T follicular helper cell (primary cell): ENCODE results near the gene CXCL5.
"Not testable (repeated sequence)": the region's sequence is repeated elsewhere in the genome, so short reads cannot be mapped to it uniquely, and the experiment has no call there.

ENCODE experiments used
- DNase-seq: peaks from one replicate; pipeline ENCODE4 v3.0.0-alpha.2; 2020; ENCODE audit warnings: low read depth

The CXCL5 gene

DNA sequence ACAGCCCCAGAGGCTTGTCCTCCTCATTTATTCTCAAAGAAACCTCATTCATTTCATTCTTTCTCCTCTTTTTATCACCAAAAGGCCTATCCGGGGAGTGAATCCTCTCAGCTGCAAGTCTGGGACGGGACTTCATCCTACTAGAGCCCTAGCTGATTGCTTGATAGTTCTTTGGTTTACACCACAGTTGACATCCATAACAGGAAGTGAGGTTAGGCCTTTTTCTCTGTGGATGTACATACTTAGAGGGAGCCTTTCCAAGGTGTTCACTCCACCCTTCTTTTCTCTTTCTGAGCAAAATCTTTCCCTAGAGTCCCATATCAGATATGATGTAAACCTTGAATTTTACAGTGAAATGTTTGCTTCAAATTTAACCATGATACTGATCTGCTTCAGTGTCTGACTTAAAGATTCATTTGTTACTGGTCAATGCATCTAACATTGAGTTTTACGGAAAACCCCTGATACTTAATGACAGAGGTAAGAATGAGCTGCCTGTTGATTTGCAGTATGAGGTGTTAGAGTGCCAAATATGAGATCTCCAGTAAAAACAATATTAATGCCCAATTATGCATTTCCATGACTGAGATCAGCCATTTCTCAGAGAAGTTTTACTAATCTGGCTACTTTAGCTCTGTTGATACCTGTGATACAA, 16.8 kb upstream of the CXCL5 start:
- no peak for DNase-seq

DNA sequence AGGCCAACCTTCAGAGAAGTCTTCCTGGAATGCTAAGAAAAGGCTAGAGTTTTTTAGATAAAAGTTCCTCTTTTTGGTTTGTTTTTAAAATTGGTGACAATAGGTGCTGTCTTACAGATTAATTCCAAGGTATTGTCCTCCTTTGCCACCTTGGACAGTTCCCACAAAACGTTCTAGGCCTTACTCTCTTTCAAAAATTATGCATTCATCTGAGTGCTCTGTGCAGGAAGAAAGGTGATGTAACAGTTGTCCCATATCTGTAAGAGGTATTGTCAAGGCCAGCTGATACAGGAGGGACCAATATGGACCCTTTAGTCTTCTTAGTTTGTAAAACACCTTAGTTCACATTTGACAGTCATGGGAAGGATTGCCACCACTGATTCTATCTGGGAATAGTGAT, 15.9 kb upstream of the CXCL5 start:
- DNase-seq: no peak

DNA sequence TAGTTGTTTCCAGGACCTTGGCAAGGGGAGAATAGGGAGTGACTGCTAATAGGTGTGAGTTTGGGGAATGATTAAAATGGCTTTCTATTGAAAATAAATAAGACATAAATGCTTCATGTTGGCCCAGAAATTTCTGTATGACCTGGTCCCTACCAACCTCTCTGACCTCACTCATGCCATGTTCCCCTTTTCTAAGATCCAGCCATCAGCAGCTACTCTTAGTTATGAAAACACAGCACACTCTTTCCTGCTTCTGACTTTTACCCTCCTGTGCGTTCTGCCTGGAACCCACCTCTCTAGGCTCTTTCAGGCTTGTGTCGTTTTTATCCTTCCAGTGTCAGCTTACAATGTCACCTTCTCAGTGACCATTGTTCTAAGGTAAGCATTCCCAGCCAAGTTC, 14.8 kb upstream of the CXCL5 start:
- no peak for DNase-seq

DNA sequence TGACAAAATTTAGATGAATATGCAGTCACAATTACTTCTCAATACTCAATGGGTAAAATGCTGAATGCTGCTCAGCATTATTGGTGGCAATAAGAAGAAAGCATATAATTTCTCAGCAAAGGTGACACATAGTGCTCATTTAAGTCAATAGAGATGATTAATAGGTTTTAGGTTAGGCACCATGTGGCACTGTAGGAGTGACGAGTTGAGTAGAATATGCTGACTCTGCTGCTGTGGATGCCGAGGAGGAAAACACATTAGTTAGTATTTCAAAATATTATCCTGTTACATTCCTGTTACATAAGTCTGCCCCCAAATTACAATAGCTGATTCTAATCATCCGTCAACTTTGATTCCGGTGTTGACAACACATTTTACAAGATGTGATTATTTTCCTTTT, 13.7 kb upstream of the CXCL5 start:
- no peak for DNase-seq

DNA sequence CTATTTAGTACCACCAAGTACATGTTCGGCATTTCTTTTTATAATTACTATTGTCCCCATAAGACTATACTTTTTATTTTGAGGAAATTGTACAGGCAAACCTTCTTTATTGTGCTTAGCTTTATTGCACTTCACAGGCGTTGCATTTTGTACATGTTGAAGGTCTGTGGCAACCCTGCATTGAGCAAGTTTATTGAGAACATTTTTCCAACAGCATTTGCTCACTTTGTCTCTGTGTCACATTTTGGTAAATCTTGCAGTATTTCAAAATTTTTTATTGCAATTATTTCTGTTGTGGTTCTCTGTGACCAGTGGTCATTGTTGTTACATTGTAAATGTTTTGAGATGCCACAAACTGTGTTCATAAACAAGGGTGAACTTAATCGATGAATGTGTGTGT, 10.8 kb upstream of the CXCL5 start:
- no peak for DNase-seq

DNA sequence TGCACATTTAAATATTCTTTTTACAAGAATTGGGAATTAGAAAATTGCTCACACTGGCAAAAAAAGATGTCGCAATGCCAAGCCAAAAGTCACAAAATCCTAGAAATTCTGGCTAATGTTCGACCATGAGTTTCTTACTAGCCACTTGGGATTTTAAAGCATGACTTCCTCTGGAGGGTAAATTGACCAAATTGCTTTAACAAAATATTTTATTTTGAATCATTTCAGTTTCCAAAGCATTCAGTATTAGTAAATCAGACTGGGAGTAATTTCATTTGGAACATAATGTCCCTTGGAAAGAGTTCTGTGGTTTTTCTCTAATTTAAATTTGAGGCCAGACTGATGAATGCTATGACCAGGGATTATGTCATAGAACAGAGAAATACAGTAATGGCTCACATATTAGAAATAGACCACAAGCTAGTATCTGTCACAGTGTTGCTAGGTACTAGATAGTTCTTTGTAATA, 7.6 kb upstream of the CXCL5 start:
- no peak for DNase-seq

DNA sequence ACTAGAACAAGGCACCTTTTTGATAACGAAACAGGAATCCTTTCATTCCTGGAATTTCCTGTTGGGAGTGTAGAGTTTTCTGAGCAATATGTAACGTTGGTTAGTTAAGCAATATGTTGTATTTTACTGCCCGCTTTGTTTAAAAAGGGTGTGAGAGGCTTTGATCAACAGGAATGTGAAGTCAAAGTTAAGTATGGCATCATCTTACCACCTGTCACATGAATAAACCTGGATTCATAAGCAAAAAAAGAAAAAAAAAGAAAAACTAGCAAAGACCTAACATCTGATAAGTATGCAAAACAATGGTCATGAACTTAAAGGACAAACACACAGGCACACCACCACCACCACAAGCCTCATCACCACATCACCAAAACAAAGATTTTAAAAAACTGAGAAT, 7.1 kb upstream of the CXCL5 start:
- DNase-seq: no peak

DNA sequence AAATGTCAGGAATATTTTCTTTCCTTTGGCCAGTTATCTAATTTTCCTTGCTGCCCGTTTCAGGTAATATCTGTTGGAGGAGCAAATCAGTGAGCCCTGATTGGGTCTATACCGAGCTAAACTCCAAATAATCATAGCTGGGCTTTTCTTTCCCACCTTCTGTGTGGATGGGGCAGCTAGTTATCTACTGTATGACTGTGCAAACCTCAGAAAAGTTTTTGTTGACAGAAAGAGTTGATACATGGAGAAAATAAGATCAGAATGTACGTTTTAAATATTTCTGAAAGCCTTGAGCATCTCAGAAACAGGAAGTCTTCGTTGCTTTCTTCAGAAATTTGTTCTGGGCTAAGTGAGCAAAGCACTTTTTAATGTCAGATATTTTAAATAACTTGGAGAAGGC, 6.2 kb upstream of the CXCL5 start:
- DNase-seq: no peak

DNA sequence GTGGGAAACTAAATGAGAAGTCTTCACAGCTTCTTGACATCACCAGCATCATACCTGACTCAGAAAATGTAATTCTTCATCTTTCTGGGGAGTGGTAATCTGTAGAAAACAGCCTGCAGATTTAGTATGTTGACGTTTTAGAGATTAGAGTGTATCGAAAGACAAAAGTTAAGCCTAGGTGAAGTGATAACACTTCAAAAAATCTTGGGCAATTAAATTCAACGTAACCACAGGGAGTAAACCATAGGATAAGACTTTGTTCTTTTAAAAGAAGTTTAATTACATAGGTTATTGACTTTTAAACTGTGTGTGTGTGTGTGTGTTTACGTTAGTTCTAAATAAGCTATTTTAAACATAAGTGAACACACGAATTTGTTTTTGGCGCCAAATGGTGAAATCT, 1.8 kb upstream of the CXCL5 start:
- DNase-seq: no peak

DNA sequence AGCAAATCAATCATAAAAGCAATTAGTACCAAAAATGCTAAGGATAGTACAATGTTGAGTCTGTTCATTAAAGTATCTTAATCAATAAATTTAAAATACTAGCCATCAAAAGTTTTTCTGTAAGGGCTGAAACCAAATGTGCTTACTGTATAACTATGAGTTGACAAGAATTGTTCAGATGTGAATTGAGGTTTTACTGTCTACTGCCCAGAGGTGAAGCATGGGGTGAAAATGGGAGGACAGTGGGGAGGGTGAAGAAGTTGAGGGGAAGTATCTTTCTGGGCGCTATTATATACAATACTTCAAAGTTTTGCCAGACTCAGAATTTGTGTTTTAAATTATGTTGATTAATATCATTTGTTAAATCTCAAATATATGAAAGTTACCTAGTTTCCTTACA, 6.4 kb downstream of the CXCL5 start:
- no peak for DNase-seq

DNA sequence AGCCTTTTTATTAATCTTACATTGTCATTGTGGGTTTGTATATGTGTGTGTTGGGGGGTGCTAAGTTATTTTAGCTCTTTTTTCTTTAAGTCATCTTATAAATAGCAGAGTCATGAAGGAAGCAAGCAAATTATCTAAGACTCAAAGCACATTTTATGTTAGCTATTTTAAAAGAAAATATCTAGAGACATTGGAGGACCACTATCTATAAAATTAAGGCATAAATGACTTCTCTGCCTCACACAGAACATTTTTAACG, 6.8 kb downstream of the CXCL5 start:
- DNase-seq: no peak

DNA sequence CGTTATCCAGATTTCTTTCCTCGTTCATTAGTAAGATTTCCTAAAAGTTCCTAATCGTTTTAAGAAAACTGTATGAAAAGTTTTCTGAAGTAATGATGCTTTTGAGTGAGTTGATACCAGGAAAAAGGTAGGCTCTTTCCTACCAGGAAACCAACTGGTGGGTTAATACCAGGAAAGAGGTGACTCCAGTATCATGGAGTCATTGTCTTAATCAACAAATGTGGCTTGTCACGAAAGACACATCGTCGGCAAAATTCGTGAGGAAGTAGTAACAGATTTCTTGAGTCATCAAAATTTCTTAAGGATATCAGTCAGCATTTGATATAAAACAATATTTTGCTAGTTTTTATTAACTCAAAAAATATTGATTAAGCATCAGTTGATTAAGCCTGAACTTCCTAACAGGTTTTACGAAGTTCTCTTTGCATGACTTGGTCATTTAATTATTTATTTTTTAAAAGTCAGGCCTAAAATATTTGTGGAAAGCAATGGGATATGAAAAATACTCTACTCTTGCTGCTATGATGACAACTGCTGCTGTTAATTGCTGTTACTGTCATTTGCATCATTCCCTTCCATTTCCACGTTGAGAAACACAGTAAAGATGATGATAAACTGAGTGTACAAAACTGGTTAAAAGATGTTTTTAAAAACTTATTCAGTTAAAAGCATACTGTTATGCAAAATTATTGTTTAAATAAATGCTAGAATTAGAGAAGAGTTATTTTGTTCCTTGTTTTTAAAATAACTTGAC, 7.3 kb downstream of the CXCL5 start:
- no peak for DNase-seq

DNA sequence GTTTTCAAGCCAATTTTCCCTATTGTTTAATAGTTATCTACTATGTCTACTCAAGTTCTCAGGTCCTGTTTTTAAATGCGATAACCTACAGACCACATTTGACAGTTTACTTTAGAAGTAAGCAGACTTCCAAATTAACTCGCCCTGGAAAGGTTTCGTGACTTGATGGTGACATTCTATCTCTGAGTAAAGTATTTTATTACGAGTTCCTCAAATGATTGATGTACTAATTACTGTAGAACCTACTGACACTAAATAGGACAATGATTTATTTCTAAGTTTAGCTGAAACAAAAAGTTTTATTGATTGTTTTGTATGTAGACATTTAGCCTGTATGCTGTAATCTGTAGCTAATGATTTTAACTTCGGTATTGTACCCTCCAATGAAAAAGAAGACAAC, 8.5 kb downstream of the CXCL5 start:
- no peak for DNase-seq

DNA sequence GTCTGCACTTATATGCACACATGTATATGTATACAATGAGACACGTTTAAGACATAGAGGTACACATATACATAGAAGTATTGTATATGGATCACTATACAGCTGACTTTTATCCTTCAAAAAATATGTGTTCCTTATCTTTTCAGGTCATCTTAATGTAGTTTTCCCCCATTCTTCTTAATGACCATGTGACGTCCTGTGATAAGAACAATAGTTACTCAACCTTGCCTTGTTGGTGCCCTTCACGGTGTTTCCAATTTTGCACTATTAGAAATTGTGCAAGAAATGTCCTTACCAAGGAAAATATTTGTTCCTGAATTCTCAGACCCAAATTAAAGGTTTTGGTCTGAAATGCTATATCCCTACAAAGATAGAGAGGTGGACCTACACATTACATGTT, 9.4 kb downstream of the CXCL5 start:
- DNase-seq: no peak

DNA sequence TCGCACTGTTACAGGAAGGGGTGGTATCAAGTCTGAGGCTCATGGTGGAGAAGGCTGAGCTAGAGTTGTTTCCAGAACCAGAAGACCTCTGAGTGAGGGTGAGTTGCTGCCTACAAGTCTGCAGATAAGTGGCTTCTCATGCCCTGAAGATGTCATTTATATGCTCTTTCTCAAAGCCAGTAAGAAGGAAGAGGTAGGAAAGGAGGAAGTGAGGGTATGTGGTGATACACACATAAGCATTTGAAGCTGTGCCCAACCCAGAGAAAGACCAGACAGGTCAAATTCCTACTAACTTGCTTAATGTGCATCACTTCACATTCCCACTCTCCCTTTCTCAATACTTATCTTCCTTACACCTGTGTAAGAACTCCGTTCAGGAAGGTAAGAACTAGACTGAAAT, 10.4 kb downstream of the CXCL5 start, which contains the start of gene PPBP:
Gene PPBP, minus strand, starts transcription at position 130 of the 400 bp plus-strand sequence. Its CDS starts 87 bp downstream, at position 43.
- DNase-seq: no peak

DNA sequence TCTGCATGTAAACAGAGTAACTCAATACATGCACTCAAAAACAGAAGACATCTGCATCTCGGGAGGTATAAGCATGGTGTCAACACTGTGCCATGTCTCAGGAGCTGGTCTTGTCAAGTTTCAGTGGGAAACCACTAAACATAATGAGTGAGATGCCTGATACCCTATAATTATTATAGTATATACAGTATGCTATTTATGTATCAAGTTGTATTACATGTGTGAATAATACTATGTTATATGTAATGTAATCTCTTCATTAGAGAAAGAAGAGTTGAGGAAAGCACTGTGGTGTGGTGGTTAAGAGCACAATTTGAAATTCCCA, 13.0 kb downstream of the CXCL5 start:
- DNase-seq: no peak

DNA sequence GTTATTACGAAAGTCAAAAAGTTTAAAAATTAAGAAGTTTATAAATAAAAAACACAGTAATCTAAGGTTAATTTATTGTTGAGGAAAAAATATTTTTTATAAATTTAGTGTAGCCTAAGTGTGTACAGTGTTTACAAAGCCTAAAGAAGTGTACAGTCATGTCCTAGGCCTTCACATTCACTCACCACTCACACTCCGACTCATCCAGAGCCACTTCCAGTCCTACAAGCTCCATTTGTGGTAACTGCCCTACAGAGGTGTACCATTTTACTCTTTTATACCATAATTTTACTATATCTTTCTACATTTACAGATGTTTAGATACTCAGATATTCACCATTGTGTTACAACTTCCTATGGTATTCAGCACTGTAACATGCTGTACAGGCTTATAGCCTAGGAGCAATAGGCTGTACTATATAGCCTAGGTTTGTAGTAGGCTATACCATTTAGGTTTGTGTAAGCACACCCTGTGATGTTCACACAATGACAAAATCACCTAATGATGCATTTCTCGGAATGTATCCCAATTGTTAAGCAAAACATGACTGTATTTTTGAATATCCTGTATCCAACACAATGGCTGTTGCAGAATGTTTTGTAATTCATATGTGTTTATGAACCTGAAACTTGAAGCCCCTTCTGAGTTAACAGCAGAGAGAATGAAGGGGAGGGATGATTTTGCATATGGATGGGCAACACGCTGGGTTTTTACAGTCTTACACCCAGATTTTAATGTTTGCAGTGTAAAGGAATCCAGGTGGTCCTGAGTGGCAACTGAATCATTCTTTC, 13.5 kb downstream of the CXCL5 start:
- DNase-seq: no peak

DNA sequence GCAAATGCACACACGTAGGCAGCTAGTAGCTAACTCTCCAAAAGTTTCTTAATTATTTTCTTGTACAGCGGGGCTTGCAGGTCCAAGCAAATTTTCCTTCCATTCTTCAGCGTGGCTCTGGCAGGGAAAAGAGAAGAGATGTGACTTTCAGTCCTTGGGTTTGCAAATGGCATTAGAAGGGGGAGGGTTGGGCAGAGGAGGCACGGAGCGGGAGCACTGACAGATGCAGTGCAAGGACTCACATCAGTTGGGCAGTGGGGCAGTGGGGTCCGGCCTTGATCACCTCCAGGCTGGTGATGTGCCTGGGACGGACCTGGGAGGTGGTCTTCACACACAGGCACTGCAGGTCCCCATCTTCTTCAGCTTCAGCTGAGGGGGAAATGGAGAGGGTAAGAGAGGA, 17.3 kb downstream of the CXCL5 start:
- DNase-seq: not testable (repeated sequence)

DNA sequence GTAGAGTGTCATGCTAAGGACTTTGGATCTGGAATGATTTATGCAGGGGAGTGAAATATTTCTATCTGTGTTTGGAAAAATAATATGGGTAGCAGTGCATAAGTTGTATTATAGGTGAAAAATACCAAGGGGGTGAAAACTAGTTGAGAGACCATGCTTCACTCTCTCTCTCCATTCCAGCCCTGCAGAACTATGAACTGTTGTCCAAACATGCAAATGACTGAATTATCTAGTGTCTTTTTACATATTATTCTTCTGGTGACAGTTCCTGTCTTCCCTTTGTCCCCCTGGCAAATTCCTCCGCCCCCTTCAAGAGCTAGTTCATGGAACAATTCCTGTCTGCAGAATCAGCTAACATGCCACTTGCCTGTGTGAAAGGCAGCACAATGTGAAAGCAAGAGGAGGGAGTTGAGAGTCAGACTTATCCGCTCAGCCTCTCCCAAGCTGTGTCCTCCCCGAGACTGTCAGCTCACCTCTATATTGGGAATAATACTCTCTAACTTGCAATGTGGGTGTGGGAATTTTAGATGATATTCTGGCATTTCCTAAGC, 19.0 kb downstream of the CXCL5 start:
- DNase-seq: no peak

DNA sequence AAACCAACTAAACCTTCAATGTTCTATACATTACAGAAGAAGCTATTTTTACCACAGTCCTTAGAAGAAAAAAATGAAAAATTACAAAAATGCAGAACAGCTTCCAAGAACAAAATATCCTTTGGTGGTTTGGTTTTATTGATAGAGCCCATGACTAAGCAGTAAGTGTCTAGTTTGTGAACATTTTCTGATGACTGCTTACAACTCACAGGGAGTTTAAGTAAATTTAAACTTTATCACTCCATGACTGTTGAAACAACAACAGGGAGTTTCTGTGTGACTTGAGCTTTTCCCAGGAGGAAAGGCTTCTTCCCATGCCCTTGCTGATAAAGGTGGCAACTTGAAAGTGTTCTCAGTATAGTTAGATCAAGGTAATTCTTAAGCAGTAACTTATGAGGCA, 19.6 kb downstream of the CXCL5 start:
- no peak for DNase-seq

DNA sequence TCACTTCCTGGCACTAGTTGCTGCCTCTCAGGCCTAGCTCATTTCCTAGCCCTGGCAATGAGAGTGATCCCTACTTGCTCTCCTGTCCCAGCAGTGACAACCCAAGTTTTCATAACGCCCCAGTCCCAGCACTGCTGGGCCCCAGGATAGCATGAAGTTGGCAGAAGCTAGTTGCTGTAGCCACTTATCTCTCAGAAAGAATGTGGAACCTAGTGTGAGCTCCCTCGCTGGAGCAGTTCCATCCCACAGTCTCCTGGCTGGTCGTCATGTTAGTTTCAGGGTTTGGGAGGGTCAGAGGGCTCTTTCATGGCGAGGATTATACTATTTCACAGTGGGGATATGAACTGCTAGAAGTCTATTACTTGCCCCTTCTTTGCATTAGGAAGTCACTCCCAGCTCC, 21.8 kb downstream of the CXCL5 start:
- no peak for DNase-seq

DNA sequence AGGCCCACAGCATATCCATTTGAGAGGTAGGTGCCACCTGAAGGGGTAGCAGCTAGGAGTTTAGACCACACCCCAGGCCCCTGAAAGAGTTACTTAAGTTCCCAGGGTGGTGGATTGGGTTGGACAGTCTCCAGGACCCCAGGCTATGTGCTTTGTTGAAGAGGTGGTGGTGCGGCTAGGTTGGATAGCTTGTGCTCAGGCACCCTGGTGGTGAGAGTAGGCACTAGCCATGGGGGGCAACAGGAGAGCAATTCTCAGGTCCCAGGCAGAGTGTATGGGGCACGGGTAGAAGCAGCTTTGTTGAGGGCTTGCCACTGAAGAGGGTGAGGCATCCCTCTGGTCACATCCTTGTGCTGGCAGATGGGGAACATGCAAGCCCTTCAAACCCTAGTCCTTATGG, 22.3 kb downstream of the CXCL5 start:
- no peak for DNase-seq

DNA sequence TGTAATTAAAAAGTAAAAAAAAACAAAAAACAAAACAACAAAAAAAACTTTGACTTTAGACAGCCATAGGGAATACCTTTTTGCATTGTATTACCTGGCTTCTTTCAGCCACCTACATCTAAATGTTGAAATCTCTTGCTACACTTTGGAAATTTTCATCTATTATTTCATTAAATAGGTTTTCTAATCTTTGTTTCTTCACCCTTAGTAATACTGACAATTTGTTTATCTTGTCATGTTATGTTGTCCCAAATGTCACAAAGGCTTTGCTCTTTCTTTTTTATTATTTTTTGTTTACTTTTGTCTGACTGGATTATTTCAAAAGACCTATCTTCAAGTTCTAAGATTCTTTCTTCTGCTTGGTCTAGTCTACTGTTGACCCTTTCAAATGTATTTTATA, 24.1 kb downstream of the CXCL5 start:
- DNase-seq: no peak
